Neural crest cell (in vitro differentiated cells): ENCODE results near the gene GLTP. TPM values are rescaled to one million over a fixed set of nuclear protein-coding genes. Genes with fewer than 3 reads are reported as not detected.

Experiments used
- DNase-seq: peaks from one replicate; pipeline ENCODE4 v3.0.0; 2021; ENCODE audit warnings: low read depth, mixed read lengths, low spot score
- H3K27ac Mint-ChIP-seq: one replicate; pipeline ENCODE4 v1.8.0; 2021; ENCODE audit warnings: mild to moderate bottlenecking, mixed read lengths; ENCODE audit not compliant: unreplicated experiment
- H3K27me3 Mint-ChIP-seq: 2 replicates; pipeline ENCODE4 v1.8.0; 2021; ENCODE audit warnings: low read depth, mild to moderate bottlenecking, mixed read lengths
- H3K36me3 Mint-ChIP-seq: 2 replicates; pipeline ENCODE4 v1.8.0; 2021; ENCODE audit warnings: low read depth, mild to moderate bottlenecking, mixed read lengths
- H3K4me1 Mint-ChIP-seq: 2 replicates; pipeline ENCODE4 v1.8.0; 2021; ENCODE audit warnings: mixed read lengths
- H3K4me3 Mint-ChIP-seq: one replicate; pipeline ENCODE4 v1.8.0; 2021; ENCODE audit warnings: mild to moderate bottlenecking, mixed read lengths
- H3K9me3 Mint-ChIP-seq: 2 replicates; pipeline ENCODE4 v1.8.0; 2021; ENCODE audit warnings: mixed read lengths
- total RNA-seq: library from RNA; stranded (reverse); gene quantifications from 2 replicates; pipeline ENCODE4 v1.2.1, GENCODE V29; 2021
- TF ChIP-seq, protein P1 (sequence below): fragments of 200-600 bp; sonication (generic); conservative IDR thresholded peaks from 2 replicates; pipeline ENCODE4 v1.5.0; 2021; ENCODE audit warnings: antibody characterized with exemption, mild to moderate bottlenecking

Gene GLTP
- total RNA-seq, 1 donor from 2014 or later = 34.0 TPM

DNA sequence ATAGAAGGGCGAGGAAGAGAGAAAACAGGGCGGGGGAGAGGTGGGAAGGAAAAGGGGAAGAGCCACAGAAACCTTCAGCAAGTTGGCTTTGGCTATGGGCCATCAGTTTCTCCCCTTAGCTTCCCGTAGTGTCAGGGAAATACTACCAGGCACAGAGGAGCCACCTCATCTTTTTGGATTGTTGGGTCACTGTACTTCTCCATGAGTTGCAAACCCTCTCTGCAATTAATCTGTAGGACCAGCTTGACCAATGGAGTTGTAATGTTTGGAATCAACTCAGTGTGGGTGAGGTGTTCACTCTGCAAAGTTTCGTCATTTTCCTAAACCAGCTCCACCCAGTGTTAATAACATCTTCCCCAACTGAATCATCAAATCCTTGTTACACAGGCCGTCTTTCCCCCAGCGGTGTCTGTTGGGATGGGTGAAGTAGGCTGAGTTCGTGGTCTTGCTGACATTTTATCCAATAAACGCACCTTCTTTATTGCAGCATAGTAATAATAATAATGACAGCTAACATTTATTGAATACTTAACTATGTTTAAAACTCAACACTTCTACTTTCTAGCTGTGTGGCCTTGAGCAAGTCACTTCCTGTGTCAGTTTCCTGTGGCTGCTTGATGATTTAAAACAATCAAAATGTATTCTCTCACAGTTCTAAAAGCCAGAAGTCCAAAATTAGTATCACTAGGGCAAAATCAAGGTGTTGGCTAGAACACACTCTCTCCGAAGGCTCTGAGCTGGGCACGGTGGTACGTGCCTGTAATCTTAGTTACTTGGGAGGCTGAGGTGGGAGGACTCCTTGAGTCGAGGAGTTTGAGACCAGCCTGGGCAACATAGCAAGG is 8.1 kb upstream of the GLTP start:
- TF ChIP-seq, protein P1, sequence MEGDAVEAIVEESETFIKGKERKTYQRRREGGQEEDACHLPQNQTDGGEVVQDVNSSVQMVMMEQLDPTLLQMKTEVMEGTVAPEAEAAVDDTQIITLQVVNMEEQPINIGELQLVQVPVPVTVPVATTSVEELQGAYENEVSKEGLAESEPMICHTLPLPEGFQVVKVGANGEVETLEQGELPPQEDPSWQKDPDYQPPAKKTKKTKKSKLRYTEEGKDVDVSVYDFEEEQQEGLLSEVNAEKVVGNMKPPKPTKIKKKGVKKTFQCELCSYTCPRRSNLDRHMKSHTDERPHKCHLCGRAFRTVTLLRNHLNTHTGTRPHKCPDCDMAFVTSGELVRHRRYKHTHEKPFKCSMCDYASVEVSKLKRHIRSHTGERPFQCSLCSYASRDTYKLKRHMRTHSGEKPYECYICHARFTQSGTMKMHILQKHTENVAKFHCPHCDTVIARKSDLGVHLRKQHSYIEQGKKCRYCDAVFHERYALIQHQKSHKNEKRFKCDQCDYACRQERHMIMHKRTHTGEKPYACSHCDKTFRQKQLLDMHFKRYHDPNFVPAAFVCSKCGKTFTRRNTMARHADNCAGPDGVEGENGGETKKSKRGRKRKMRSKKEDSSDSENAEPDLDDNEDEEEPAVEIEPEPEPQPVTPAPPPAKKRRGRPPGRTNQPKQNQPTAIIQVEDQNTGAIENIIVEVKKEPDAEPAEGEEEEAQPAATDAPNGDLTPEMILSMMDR = no peak
- peaks cover 7% of the 10 kb centered on the region for H3K4me1 Mint-ChIP-seq
- DNase-seq = no peak
- peak overlapping the region; percentile 43 for H3K27ac Mint-ChIP-seq
- no peaks in the 10 kb centered on the region for H3K36me3 Mint-ChIP-seq
- no peaks in the 10 kb centered on the region for H3K9me3 Mint-ChIP-seq
- peaks cover 38% of the 10 kb centered on the region for H3K27me3 Mint-ChIP-seq
- H3K4me3 Mint-ChIP-seq = no peak overlapping the region

DNA sequence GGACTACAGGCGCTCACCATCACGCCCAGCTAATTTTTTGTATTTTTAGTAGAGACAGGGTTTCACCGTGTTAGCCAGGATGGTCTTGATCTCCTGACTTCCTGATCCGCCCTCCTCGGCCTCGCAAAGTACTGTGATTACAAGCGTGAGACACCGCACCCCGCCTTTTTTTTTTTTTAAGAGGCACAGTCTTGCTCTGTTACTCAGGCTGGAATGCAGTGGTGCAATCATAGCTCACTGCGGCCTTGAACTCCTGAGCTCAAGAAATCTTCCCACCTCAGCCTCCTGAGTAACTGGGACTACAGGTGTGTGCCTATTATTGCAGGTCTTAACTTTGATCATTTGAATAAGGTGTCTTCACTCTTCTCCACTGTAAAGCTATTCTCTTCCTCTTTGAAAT is 5.3 kb upstream of the GLTP start:
- H3K4me3 Mint-ChIP-seq = no peak overlapping the region
- TF ChIP-seq, protein P1 = no peak
- H3K27ac Mint-ChIP-seq = no peak overlapping the region
- no peak for DNase-seq
- H3K27me3 Mint-ChIP-seq = peaks cover 51% of the 10 kb centered on the region
- peaks cover 15% of the 10 kb centered on the region for H3K4me1 Mint-ChIP-seq
- no peaks in the 10 kb centered on the region for H3K9me3 Mint-ChIP-seq
- no peaks in the 10 kb centered on the region for H3K36me3 Mint-ChIP-seq

DNA sequence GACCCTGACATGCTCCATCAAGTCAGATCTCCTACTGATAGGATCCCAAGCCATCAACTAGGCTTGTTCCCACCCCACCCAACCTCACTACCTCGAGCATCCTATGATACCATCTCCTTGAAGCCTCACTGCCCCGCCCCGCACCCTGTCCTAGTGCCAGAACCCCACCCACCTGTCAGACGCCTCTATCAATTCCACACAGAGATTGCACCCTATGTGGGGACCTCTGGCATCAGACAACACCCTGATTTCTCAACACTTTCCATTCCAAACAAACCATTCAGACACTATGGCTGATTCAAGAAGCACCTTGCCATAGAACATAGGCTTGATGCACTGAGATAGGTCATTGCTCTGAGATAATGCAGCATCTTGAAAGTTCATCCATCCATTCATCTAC is 3.1 kb upstream of the GLTP start:
- H3K27ac Mint-ChIP-seq = no peak overlapping the region
- TF ChIP-seq, protein P1 = no peak
- no peaks in the 10 kb centered on the region for H3K36me3 Mint-ChIP-seq

DNA sequence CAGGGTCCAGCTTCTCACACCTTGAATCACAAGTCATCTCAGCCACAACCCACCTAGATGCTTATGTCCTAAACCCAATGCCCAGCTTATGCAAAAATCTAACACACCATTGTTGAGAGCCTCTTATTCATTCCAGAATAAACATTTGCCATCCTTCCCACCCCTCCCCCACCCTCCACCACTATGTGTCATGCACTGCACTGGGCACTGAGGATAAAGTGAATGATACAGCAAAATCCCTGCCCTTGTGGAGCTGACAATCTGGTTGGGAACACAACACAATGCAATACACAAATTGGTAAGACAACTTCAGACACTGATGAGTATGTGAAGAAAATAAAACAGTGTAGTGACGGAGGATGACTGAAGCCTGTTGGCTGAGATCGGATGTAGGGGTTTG is 1.4 kb upstream of the GLTP start:
- Mint-ChIP-seq H3K4me1 (peaks cover 39% of the 10 kb centered on the region), H3K27ac (no peak overlapping the region), H3K9me3 (no peaks in the 10 kb centered on the region), H3K27me3 (peaks cover 46% of the 10 kb centered on the region), H3K36me3 (no peaks in the 10 kb centered on the region), H3K4me3 (peak overlapping the region; percentile 93)
- no peak for DNase-seq
- TF ChIP-seq, protein P1 = no peak

More for the DNA sequence above, 3.1 kb upstream of the GLTP start:
- H3K4me1 Mint-ChIP-seq = peaks cover 23% of the 10 kb centered on the region
- no peak for DNase-seq
- H3K27me3 Mint-ChIP-seq = peaks cover 49% of the 10 kb centered on the region
- no peaks in the 10 kb centered on the region for H3K9me3 Mint-ChIP-seq
- H3K4me3 Mint-ChIP-seq = peak overlapping the region; percentile 64

DNA sequence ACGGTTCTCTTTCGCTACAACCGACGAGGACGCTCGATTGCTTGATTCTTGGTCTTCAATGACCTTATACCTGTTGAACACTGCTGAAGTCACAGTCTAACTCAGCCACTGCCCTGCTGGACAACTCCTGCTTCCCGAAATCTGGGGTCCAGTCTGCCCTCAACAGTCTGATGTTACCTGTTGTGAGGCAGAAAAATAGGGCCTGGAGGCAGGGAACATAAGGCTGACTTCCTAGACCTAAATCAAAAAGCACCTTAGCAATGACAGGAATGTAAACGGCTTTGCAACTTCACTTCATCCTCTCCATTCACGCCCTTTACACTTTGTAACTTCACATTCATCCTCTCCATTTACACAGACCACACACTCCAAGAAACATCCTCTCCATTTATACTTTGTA is 597 bp upstream of the GLTP start:
- peaks cover 41% of the 10 kb centered on the region for H3K27me3 Mint-ChIP-seq
- no peak for DNase-seq
- TF ChIP-seq, protein P1 = no peak
- H3K36me3 Mint-ChIP-seq = no peaks in the 10 kb centered on the region
- H3K27ac Mint-ChIP-seq = no peak overlapping the region
- no peaks in the 10 kb centered on the region for H3K9me3 Mint-ChIP-seq
- H3K4me3 Mint-ChIP-seq = peak overlapping the region; percentile 93
- H3K4me1 Mint-ChIP-seq = peaks cover 39% of the 10 kb centered on the region
